ENCODE measurements around the gene WDR73.

The WDR73 gene

DNA sequence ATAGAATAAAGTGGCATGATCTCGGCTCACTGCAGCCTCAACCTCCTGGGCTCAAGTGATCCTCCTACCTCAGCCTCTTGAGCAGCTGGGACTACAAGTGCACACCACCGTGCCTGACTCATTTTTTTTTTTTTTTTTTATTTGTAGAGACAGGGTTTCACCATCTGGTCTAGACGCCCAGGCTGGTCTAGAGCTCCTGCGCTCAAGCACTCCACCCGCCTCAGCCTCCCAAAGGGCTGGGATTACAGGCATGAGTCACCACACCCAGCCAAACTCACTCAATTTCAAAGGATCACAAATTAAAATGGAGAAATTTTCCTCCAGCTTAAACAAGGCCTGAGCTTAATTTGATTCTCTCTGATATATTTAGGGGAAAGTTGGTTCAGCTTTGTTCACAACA lies 31.2 kb upstream of the WDR73 start:
- no peak overlapping the region for H3K4me3 ChIP-seq (ENCODE audit: insufficient read depth, low read depth, low read length, poor library complexity, severe bottlenecking)
- no peaks in the 10 kb centered on the region for H3K9me3 ChIP-seq (ENCODE audit: control insufficient read depth, low read length)
- no peak overlapping the region for H3K27ac ChIP-seq (ENCODE audit: insufficient read depth, low read length, poor library complexity, severe bottlenecking)
- peaks cover 30% of the 10 kb centered on the region for H3K36me3 ChIP-seq (ENCODE audit: control insufficient read depth, insufficient read depth, low read length)
- H3K27me3 ChIP-seq (replicated peaks; ENCODE audit: control insufficient read depth, insufficient read depth, low read length, poor library complexity, severe bottlenecking), result no peaks in the 10 kb centered on the region
- peak in 1 of 3 donors; percentile 12 for DNase-seq
- H3K4me1 ChIP-seq (ENCODE audit: control insufficient read depth, insufficient read depth, low read length, poor library complexity, severe bottlenecking), result no peaks in the 10 kb centered on the region

DNA sequence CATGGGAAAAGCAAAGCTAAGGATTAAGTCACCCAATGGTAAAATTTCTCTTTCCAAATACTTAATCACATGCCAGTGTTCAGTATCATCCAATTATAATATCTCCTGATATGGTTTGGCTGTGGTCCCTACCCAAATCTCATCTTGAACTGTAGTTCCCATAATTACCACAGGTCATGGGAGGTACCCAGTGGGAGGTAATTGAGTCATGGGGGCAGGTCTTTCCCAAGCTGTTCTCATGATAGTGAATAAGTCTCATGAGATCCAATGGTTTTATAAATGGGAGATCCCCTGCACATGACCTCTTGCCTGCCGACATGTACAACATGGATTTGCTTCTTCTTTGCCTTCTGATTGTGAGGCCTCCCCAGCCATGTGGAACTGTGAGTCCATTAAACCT lies 30.0 kb upstream of the WDR73 start:
- no peak for DNase-seq
- Histone ChIP-seq H3K27ac (ENCODE audit: insufficient read depth, low read length, poor library complexity, severe bottlenecking) (no peak overlapping the region), H3K36me3 (ENCODE audit: control insufficient read depth, insufficient read depth, low read length) (peaks cover 32% of the 10 kb centered on the region)

DNA sequence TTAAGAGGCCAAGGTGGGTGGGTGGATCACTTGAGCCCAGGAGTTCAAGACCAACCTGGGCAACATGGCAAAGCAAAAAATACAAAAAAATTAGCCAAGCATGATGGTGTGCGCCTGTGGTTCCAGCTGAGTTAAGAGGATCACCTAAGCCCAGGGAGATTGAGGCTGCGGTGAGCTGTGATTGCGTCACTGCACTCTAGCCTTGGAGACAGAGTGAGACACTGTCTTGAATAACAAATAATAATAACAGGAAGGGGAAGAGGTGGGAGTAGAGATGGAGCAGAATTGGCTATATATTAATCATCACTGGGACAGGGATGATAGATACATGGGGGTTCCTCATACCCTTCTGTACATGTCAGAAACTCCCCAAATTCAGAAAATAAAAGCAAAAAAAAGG lies 27.7 kb upstream of the WDR73 start:
- Histone ChIP-seq H3K4me3 (ENCODE audit: insufficient read depth, low read depth, low read length, poor library complexity, severe bottlenecking) (no peak overlapping the region), H3K27ac (ENCODE audit: insufficient read depth, low read length, poor library complexity, severe bottlenecking) (no peak overlapping the region), H3K4me1 (ENCODE audit: control insufficient read depth, insufficient read depth, low read length, poor library complexity, severe bottlenecking) (no peaks in the 10 kb centered on the region), H3K27me3 (replicated peaks; ENCODE audit: control insufficient read depth, insufficient read depth, low read length, poor library complexity, severe bottlenecking) (no peaks in the 10 kb centered on the region), H3K36me3 (ENCODE audit: control insufficient read depth, insufficient read depth, low read length) (peaks cover 18% of the 10 kb centered on the region), H3K9me3 (ENCODE audit: control insufficient read depth, low read length) (no peaks in the 10 kb centered on the region)
- DNase-seq, result peak; percentile 26 to 61 (median 37)

More for the DNA sequence above, 30.0 kb upstream of the WDR73 start:
- Histone ChIP-seq H3K4me3 (ENCODE audit: insufficient read depth, low read depth, low read length, poor library complexity, severe bottlenecking) (no peak overlapping the region), H3K9me3 (ENCODE audit: control insufficient read depth, low read length) (no peaks in the 10 kb centered on the region), H3K4me1 (ENCODE audit: control insufficient read depth, insufficient read depth, low read length, poor library complexity, severe bottlenecking) (no peaks in the 10 kb centered on the region), H3K27me3 (replicated peaks; ENCODE audit: control insufficient read depth, insufficient read depth, low read length, poor library complexity, severe bottlenecking) (no peaks in the 10 kb centered on the region)

DNA sequence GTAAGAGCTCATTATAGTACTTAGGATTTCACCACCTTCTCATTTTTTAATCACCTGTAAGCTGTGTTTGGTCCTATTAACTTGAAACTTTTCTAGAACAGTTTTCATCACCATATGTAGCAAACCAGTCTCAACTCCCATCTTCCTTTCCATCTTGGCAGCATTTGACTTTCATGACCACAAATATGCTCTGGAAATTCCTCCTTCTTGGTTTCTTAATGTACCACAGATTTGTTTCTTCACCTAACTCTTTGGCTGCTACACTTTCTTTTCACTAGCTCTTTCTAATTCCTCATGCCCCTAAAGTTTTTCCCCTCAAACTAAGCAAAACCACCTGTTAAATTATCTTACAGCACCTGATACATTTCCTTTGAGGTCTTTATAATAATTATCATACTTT lies 17.1 kb upstream of the WDR73 start:
- no peak overlapping the region for H3K27ac ChIP-seq (ENCODE audit: insufficient read depth, low read length, poor library complexity, severe bottlenecking)
- H3K9me3 ChIP-seq (ENCODE audit: control insufficient read depth, low read length), result no peaks in the 10 kb centered on the region
- H3K36me3 ChIP-seq (ENCODE audit: control insufficient read depth, insufficient read depth, low read length), result peaks cover 36% of the 10 kb centered on the region
- no peaks in the 10 kb centered on the region for H3K27me3 ChIP-seq (replicated peaks; ENCODE audit: control insufficient read depth, insufficient read depth, low read length, poor library complexity, severe bottlenecking)
- no peak overlapping the region for H3K4me3 ChIP-seq (ENCODE audit: insufficient read depth, low read depth, low read length, poor library complexity, severe bottlenecking)
- no peaks in the 10 kb centered on the region for H3K4me1 ChIP-seq (ENCODE audit: control insufficient read depth, insufficient read depth, low read length, poor library complexity, severe bottlenecking)
- DNase-seq, result no peak

DNA sequence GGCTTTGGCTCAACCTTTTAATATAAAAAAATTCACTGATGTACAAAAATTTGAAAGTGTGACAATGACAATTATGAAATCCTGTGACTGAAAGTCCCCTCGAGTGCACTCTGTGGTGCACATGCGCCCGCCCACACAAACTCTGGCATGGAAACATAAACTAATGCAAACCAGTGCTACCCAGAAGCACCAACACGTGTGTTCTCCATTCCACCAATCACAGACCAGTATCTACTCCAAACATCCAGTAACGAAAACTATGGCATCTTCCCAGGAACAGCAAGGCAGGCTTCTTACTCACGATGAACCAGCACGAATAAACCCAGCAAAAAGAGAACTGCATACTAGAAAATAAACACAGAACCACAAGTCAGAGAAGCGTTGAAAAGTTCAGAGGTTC lies 15.6 kb upstream of the WDR73 start:
- peaks cover 43% of the 10 kb centered on the region for H3K36me3 ChIP-seq (ENCODE audit: control insufficient read depth, insufficient read depth, low read length)
- no peak for DNase-seq
- H3K4me3 ChIP-seq (ENCODE audit: insufficient read depth, low read depth, low read length, poor library complexity, severe bottlenecking), result no peak overlapping the region
- no peak overlapping the region for H3K27ac ChIP-seq (ENCODE audit: insufficient read depth, low read length, poor library complexity, severe bottlenecking)
- no peaks in the 10 kb centered on the region for H3K27me3 ChIP-seq (replicated peaks; ENCODE audit: control insufficient read depth, insufficient read depth, low read length, poor library complexity, severe bottlenecking)
- H3K9me3 ChIP-seq (ENCODE audit: control insufficient read depth, low read length), result no peaks in the 10 kb centered on the region
- no peaks in the 10 kb centered on the region for H3K4me1 ChIP-seq (ENCODE audit: control insufficient read depth, insufficient read depth, low read length, poor library complexity, severe bottlenecking)

DNA sequence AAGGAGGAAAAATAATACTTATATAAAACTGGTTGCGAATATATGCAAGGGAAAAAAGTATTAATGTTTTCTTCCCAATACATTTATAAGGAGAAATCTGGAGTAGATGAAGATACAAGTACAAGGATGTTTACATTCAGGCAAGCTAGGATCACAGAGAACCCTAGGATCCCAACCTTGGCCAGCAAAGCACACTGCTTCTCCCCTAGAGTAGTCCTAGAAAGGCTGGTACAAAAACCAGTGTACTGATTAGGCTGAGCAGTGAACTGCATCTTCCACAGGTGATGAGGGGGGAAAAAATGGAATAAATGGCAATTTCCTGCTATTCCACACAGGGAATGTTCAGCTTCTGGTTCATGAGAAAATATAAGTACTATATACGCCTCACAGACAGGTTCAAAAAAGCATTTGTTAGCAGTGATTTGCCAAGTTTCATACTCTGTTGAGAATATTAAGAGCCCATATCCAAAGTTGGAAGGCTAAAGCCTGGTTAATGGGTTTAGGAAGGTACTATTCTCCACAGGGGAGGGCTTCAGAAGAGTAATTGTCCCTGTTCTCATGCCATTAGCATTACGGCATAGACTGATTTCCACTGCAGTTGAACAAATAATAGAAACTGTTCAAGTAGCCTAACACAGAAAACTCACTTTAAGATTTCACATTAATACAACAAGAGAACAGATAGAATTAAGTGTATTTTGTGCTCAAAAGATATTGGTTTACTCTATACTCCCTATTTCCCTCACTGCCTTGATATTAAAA lies 14.3 kb upstream of the WDR73 start:
- Histone ChIP-seq H3K36me3 (ENCODE audit: control insufficient read depth, insufficient read depth, low read length) (peaks cover 39% of the 10 kb centered on the region), H3K27me3 (replicated peaks; ENCODE audit: control insufficient read depth, insufficient read depth, low read length, poor library complexity, severe bottlenecking) (no peaks in the 10 kb centered on the region), H3K27ac (ENCODE audit: insufficient read depth, low read length, poor library complexity, severe bottlenecking) (no peak overlapping the region), H3K4me1 (ENCODE audit: control insufficient read depth, insufficient read depth, low read length, poor library complexity, severe bottlenecking) (no peaks in the 10 kb centered on the region), H3K4me3 (ENCODE audit: insufficient read depth, low read depth, low read length, poor library complexity, severe bottlenecking) (no peak overlapping the region), H3K9me3 (ENCODE audit: control insufficient read depth, low read length) (no peaks in the 10 kb centered on the region)
- no peak for DNase-seq

DNA sequence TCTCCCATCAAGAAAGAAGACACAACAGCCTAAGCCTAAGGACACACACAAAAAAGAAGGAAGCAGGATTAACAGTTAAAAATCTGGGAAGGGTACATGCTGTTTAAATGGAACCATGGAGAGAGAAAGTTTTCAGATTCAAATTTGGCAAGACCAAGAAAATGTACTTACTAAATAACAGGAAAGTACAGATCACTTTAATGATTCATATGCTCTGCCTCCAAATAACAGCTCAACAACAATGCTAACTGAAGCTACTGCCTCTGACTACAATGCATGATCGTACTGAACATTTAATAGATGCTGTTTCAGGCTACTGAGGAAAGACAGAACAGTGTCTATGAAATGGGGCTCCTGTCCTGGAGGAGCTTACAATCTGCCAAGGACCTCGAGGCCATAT lies 12.3 kb upstream of the WDR73 start:
- H3K9me3 ChIP-seq (ENCODE audit: control insufficient read depth, low read length), result no peaks in the 10 kb centered on the region
- H3K27ac ChIP-seq (ENCODE audit: insufficient read depth, low read length, poor library complexity, severe bottlenecking), result no peak overlapping the region
- H3K36me3 ChIP-seq (ENCODE audit: control insufficient read depth, insufficient read depth, low read length), result peaks cover 37% of the 10 kb centered on the region
- H3K4me3 ChIP-seq (ENCODE audit: insufficient read depth, low read depth, low read length, poor library complexity, severe bottlenecking), result no peak overlapping the region
- no peak for DNase-seq
- H3K4me1 ChIP-seq (ENCODE audit: control insufficient read depth, insufficient read depth, low read length, poor library complexity, severe bottlenecking), result no peaks in the 10 kb centered on the region
- H3K27me3 ChIP-seq (replicated peaks; ENCODE audit: control insufficient read depth, insufficient read depth, low read length, poor library complexity, severe bottlenecking), result no peaks in the 10 kb centered on the region

DNA sequence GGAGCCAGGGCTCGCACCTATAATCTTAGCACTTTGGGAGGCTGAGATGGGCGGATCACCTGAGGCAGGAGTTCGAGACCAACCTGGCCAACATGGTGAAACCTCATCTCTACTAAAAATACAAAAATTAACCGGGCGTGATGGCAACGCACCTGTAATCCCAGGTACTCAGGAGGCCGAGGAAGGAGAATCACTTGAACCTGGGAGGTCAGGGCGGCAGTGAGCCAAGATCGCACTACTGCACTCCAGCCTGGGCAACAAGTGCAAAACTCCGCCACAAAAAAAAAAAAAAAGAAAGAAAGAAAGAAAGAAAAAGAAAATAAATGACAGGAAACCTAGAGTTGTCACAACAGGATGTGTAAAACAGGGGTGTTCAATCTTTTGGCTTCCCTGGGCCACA lies 6.9 kb upstream of the WDR73 start:
- H3K27ac ChIP-seq (ENCODE audit: insufficient read depth, low read length, poor library complexity, severe bottlenecking), result no peak overlapping the region
- H3K4me1 ChIP-seq (ENCODE audit: control insufficient read depth, insufficient read depth, low read length, poor library complexity, severe bottlenecking), result peaks cover 10% of the 10 kb centered on the region
- H3K36me3 ChIP-seq (ENCODE audit: control insufficient read depth, insufficient read depth, low read length), result peaks cover 12% of the 10 kb centered on the region
- DNase-seq, result no peak
- H3K9me3 ChIP-seq (ENCODE audit: control insufficient read depth, low read length), result no peaks in the 10 kb centered on the region
- no peaks in the 10 kb centered on the region for H3K27me3 ChIP-seq (replicated peaks; ENCODE audit: control insufficient read depth, insufficient read depth, low read length, poor library complexity, severe bottlenecking)
- no peak overlapping the region for H3K4me3 ChIP-seq (ENCODE audit: insufficient read depth, low read depth, low read length, poor library complexity, severe bottlenecking)

DNA sequence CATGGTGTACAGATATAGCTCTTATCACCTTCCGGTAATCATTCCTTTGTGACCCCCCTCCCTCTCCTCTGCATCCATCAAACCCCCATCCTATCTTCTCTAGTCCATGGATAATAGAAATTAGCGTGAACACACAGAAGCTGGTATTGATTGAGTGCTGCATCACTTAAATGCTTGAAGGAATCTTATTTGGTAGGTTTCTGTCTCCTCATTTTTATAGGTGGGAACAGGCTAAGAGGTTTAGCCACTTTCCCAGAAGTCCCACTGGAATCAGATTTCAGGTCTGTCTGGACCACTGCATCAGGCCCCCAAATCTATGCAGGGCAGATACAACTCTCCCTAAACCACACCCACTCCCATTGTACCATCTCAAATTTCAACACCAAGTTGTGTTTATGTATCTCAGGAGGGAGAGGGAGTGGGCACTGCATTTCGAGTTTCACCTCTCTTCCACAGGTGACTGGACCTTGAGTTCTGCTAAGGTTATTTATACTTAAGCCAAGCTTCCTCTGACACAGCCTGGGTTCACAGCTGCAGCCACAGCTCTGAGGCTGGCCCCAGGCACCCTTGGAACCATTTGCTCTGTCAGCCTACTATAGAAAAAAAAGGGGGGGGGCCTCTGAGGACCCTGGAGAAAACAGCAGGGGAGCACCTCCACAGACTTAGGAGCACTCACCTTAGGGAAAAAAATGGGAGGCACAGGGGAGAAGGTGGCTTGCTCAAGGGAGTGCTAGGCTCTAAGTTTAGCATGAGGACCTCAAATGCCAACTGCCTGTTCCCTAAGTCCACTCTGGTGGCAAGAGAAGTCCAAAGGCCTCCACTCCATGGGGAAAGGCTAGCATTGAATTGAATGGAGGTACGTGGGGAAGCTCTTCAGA lies 6.1 kb upstream of the WDR73 start:
- Histone ChIP-seq H3K9me3 (ENCODE audit: control insufficient read depth, low read length) (no peaks in the 10 kb centered on the region), H3K4me3 (ENCODE audit: insufficient read depth, low read depth, low read length, poor library complexity, severe bottlenecking) (no peak overlapping the region), H3K4me1 (ENCODE audit: control insufficient read depth, insufficient read depth, low read length, poor library complexity, severe bottlenecking) (peaks cover 11% of the 10 kb centered on the region), H3K36me3 (ENCODE audit: control insufficient read depth, insufficient read depth, low read length) (peaks cover 3% of the 10 kb centered on the region), H3K27me3 (replicated peaks; ENCODE audit: control insufficient read depth, insufficient read depth, low read length, poor library complexity, severe bottlenecking) (no peaks in the 10 kb centered on the region), H3K27ac (ENCODE audit: insufficient read depth, low read length, poor library complexity, severe bottlenecking) (no peak overlapping the region)
- DNase-seq, result no peak

DNA sequence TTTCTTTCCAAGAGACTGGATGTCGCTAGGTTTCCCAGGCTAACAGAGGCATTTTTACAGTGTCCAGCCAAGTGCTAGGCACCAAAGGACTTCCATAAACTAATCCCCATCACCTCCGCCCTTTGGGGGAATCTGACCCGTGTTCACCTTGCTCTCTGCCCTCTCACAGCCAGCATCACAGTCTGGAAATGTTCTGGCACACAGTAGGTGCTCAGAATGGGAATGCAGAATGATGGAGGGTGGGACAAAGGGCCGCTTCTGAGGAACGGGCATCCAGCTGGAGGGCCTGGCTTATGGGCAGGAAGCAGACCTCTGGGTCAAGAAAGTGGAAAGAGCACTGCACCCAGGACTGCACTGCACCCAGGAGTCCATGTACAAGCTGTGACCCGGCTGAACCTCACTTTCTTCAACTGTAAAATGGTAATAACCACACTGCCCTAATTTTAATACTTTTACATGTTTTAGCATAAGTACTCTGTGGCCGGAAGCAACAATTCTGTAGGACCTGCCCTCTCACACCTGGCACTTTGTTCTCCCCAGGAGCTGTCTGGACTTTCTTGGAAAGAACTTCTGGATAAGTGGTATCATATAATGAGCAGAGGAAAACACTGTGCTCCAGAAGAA lies 4.8 kb upstream of the WDR73 start:
- Histone ChIP-seq H3K27ac (ENCODE audit: insufficient read depth, low read length, poor library complexity, severe bottlenecking) (peak overlapping the region; percentile 69), H3K9me3 (ENCODE audit: control insufficient read depth, low read length) (no peaks in the 10 kb centered on the region), H3K4me3 (ENCODE audit: insufficient read depth, low read depth, low read length, poor library complexity, severe bottlenecking) (peak overlapping the region; percentile 66), H3K4me1 (ENCODE audit: control insufficient read depth, insufficient read depth, low read length, poor library complexity, severe bottlenecking) (peaks cover 17% of the 10 kb centered on the region), H3K36me3 (ENCODE audit: control insufficient read depth, insufficient read depth, low read length) (no peaks in the 10 kb centered on the region), H3K27me3 (replicated peaks; ENCODE audit: control insufficient read depth, insufficient read depth, low read length, poor library complexity, severe bottlenecking) (no peaks in the 10 kb centered on the region)
- no peak for DNase-seq

All from effector memory CD4-positive, alpha-beta T cell (primary cell).